Activated CD8-positive, alpha-beta memory T cell treated with anti-CD3 and anti-CD28 coated beads for 4 hours (primary cell): ENCODE measurements around the gene STK11.

Source experiments
- DNase-seq, 2 donors: peaks; one replicate each; pipeline ENCODE4 v3.0.0-alpha.2; 2020; ENCODE audit warnings: low read depth in 2 of 2

Gene STK11

DNA sequence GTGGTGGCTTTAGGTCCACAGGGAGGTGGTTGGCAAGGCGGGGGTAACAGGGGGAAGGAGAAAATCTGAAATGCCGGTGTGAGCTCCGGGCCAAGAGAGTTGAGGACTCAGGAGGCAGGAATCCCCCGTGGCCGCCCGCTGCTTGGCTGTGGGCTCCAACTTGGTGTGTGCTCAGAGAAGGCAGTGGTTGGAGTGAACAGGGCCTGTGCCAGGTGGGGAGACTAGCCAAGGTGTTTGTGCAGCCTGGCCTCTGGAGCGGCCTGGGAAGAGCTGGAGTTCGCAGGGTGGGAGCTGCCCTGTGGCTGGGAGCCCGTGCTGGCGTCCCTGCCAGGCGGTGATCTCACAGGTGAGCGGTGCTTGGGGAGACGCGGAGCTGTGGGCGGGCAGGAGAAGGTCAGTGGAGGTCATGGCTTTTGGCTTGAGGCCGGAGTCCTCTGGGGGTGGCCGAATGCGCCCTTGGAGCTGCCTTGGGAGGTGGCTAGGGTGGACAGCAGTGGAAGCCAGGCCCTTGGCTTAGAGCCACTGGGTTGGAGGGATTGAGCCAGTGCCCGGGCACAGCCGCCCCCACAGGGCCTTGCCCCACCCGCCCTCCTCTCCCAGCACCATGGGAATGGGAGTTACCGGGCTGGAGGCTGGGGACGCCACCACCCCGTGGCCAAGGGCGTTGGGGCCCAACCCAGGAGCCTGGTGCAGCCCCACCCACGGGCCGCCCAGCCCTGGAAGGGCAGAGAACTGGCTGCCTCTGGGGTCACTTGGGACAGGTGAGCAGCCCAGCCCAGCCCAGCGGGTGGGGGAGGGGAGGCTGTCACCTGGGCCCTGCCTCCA lies 56.4 kb downstream of the STK11 start:
- no peak for DNase-seq

DNA sequence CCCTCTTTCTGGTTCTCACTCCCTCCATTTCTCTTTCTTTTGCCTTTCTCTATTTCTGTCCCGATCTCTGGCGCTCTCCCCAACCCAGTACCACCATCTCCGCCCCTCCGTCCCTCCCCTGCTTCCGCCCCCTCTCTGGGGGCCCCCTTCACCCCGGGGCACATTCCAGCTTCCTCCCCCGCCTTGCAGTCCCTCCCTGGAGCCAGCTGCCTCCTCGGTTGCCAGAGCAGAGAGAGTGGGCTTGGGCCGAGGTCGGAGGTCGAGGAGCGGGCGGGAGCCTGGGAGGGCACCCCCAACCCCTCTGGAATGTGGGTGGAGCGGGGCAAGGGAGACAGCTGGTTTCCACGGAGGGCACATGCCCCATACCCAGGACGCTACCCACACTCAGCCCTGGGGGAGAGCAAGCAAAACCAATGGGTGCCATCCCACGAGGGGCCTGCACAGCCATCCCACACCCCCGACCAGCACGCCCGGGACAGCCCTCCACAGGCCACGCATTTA lies 57.1 kb downstream of the STK11 start:
- no peak for DNase-seq

DNA sequence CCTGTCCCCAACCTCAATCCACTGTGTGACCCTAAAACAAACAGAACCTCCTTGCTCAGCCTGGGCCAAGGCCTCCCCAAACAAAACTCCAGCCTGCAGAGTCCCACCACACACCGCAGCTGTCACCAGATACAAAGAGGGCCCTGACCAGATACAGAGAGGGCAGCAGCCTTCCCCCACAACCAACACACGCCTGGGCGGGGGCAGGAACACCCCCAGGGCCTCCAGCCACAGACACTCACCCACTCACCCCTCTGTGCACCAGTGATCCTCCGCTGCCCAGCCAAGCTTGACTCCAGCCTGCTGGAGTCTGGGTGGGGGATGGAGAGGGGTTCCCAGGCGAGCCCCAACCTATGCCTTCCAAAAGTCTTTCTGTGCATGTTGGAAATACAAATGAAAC lies 57.6 kb downstream of the STK11 start:
- no peak for DNase-seq

DNA sequence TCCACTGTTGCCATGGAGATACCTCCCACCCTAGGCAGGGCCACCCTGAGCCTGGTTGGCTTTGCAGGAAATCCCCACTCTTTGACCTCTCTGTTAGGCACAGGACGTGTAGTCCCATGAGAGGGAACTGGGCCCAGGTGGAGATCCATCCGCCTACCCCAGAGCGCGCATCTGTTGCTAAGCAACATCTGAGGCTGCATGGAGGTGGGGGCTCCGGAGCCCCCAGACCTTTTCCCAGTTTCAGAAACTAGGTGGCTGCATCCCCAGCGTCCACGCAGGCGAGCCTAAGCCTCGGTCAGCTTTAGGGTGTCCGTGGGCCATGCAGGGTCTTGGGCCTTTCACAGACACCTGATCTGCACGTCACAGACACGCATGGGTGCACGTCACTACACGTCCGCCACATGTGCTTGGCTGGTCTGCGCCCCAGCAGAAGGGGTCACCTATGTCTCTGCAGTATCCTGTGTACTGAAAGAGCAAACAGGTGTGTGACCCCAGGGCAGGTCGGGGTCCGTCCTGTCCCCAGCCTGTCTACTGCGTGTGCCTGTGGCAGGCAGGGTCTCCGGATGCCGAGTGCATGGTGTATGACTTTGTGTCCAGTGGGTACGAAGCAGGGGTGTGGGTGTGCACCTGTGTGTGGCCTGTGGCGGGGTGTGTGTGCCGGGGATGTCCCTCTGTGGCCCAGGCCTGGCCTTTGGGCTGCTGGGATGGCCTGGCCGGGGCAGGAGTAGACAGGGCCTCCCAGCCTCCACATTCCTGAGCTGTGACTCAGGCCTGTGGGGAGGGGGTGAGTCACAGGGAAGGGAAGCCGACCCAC lies 59.4 kb downstream of the STK11 start:
- no peak for DNase-seq

DNA sequence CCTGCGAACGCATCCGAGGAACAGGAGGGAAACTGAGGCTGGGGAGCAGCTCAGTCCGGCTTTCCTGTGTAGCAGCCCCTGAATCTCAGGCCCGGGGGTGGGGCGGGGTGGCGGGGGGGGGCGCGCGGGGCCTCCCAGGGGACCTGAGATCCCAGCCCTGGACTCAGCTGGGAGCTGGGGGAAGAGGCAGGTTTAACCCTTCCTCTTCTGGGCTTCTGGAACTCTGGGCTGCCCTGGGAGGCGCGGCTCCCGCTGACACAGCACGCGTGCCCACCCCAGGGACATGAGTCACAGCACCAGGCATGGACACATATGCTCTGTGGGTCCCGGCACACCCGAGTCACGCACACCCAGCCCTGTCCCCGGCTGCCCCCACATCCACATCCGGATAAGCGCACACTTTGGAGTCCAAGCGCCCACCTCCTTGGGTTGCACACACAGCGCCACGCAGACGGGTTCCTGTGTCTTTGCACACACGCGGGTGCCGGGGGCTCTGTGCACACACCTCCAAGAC lies 60.1 kb downstream of the STK11 start:
- DNase-seq, result no peak

DNA sequence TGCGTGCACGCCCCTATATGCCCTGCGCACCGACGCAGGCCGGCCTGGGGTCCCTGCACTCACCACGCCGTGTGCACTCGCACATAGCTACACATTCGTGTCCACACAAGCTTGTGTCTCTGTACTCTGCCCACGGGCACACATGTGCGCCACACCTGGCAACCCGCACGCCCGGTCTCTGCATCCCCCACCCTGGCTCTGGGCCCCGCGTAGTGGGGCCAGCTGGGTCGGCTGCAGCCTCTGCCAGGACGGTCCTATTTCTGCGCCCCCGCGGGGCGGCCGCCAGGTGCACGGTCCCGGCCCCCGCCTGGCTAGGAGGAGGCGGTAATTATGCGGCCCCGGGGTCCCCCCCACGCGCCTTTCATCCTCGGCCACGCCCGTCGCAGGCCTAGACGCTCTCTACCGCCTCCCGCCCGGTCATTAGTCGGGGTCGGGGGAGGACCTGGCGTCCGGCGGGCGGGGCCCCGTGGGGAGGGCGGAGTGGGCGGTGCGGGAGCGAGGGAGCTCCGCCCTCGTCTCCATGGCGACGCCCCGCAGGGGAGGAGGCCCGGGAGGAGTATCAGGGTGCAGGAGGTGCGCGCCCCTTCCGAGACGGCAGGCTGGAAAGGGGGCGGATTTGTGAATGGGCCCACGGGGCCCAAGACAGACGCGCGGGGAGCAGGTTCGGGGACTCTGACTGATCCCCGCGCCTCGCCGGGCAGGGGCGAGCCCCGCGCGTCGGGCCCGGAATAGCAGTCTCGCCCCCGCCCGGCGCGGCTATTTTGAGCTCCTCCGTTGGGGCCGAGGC lies 60.7 kb downstream of the STK11 start:
- peak in 1 of 2 donors; percentile 68 for DNase-seq

DNA sequence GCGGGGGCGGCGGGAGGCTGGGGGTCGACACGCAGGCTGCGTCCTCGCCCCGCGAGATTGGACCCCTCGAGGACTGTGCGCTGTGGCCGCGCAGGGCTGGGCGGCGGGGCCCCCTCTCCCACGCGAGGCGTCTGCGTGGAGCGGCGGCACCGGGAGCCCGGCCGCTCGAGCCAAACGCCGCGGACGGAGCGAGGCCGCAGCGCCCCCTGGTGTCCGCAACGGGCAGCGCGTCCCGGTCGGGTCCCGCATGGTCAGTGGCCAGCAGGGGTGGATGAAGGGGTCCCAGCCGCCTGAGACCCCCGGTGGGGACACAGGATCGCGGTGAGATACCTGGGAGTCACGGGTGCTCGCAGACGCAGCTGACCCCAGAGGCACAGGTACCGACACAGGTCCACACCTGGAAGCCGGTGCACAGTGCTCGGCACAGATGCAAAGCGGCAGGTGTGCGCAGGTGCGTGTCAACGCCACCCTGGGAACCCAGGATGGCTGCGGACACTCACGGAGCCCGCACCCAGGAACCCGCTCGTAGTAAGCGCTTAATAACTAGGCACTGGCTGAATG lies 61.4 kb downstream of the STK11 start:
- no peak for DNase-seq

DNA sequence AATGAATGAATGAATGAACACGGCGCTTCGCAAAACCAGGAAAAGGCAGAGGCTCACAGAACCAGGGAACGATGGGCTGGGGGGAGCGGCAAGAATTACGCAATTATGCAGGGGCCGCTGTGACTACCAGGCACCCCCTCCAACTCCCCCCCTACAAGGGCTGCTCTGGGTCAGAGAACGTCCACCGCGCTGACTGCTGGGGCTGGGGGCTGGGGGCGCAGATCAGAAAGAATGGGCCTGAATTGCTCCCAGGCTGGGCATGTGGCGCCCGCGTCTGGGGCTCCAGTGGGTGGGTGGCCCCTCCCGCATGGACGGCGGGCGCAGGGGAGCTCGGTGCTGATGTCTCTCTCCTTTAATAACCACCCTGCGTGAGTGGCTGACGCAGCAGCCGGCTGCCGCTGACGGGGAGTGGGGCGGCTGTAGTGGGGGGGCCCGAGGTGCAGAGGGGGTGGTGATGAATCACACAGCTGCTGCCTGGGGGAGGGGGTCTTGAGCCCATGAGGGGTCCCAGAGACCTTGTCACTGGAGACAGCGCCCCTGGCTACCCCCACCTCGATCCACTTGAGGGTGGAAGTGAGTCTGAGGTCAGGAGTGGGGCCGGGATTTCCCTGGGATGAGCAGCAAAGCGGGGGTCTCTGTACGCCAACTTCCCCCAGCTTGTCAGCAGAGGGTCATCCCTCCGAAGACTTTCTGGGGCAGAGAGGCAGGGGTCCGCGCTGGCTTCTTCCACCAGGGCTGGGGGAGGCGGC lies 62.1 kb downstream of the STK11 start:
- no peak for DNase-seq

DNA sequence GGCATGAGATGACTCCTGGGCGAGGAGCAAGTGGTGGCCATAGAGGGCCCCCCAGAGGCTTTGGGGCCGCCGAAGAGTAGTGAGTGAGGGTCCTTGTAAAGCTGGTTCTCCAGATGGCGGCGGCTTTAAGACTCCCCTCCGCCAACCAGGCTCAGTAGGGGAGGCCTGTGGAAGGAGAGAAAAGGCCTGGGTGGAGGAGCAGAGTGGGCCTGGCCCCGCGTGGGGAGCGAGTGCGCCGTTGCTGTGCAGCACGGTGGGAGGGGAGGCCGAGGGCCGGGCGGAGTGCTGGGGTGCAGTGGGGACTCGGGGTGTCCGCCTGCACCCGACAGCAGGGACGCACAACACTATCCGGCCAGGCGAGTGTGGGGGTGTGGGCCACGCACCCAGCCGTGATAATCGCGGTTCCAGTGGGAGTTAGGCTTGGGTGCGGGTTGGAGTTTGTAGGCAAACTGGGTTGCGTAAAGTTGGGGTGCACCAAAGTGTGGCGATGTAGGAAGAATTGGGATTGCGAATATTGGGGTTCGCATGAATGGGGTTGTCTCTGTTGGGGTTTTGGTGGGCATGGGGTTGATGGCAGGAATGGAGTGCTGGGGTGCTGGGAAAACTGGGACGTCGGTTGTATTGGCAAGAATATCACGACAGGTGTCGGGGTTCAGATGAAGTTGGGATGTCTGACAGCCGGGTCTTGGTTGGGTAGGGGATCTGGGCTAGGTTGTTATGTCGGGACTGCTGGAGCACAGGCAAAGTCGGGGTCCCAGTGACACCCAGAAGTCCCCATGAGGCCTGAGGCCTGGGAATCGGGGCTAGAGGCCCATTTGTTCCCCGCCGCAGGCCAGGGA lies 62.9 kb downstream of the STK11 start:
- no peak for DNase-seq

DNA sequence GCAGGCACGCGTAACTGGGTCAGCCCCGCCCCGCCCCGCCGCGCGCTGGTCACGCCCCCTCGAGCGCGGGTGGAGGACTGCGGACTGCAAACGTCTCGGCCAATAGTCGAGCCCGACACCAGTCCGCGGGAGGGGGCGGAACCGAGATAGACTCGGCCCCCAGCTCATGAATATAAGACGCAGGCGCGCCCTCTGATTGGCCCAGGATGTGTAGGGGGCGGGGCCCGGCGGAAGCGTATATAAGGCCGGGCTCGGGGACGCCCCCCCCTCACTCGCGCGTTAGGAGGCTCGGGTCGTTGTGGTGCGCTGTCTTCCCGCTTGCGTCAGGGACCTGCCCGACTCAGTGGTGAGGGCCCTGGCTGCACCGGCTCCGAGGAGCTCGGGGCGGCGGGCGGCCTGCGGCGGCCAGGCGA lies 63.5 kb downstream of the STK11 start, which contains the start of gene CIRBP:
TSS of gene CIRBP (plus strand) at position 268 of the 413 bp plus-strand sequence. CDS start 1,602 bp downstream, outside the sequence.
- peak; percentile 99 for DNase-seq

DNA sequence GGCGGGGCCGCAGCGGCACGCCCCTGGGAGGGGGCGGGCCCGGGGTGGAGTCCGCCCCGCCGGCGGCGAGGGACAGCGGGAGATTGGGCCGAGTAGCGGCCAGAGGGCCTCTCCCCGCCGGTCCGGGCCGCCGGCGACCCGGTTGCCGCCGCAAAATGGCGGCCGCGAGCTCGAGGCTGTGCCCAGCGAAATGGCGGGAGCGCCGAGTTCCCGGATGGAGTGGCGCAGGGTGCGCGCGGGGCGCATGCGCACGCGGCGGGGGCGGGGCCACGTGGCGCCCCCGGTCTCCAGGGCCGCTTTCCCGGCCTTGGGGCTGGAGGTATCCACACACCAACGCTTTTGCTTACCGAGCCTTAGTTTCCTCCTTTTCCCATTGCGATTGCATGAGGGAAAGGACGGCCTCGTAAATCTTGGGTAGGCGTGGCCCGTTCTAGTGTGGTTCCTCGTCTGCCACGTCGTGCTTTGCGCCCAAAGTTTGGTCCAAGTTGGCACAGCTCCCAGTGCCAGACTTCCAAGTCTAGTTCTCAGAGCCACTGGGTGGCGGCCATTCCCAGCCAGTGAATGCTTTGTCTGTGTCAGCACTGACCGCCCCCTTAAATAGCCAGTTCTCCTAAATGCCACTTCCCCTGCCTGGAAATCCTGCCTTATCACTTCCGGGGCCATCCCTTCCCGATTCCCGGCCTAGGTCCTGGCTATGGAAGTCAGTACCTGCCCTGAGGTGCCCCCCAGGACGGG lies 64.1 kb downstream of the STK11 start:
- peak; percentile 66 to 71 for DNase-seq

DNA sequence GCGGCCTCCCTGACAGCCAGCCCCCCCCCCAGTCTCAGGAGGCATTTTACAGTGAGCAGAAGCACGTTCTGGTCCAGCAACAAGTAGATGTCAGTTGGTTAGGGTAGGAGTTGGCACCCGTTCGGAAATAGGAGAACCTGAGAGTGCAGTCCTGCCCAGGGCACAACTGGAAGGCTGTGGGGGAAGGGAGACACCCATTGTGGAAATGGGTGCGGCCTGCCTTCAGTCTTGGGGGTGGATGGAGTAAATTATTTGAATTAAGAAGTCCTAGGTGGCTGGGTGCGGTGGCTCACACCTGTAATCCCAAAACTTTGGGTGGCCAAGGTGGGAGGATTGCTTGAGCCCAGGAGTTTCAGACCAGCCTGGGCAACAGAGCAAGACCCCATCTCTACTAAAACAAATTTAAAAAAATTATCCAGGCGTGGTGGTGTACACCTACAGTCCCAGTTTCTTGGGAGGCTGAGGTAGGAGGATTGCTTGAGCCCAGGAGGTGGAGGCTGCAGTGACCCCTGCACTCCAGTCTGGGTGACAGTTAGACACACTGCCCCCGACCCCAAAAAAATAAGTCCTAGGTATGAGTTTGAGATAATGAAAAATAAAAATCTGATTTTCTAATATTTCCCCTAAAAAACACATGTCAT lies 64.8 kb downstream of the STK11 start:
- no peak for DNase-seq

DNA sequence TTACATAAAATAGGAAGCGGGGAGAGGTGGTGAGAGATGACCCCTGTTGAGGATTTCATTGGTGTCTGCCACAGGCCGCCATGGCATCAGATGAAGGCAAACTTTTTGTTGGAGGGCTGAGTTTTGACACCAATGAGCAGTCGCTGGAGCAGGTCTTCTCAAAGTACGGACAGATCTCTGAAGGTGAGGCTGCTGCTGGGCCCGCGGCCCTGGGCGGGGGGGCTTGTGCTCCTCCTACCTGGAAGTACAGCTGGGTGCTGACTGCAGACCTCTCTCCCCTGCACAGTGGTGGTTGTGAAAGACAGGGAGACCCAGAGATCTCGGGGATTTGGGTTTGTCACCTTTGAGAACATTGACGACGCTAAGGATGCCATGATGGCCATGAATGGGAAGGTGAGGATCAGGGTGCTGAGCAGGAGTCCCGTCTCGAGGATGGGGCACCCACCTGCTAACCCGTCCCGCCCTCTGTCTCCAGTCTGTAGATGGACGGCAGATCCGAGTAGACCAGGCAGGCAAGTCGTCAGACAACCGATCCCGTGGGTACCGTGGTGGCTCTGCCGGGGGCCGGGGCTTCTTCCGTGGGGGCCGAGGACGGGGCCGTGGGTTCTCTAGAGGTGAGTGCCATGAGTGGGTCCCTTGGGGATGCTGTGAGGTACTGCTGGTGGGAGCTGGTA lies 65.4 kb downstream of the STK11 start:
- DNase-seq, result no peak

DNA sequence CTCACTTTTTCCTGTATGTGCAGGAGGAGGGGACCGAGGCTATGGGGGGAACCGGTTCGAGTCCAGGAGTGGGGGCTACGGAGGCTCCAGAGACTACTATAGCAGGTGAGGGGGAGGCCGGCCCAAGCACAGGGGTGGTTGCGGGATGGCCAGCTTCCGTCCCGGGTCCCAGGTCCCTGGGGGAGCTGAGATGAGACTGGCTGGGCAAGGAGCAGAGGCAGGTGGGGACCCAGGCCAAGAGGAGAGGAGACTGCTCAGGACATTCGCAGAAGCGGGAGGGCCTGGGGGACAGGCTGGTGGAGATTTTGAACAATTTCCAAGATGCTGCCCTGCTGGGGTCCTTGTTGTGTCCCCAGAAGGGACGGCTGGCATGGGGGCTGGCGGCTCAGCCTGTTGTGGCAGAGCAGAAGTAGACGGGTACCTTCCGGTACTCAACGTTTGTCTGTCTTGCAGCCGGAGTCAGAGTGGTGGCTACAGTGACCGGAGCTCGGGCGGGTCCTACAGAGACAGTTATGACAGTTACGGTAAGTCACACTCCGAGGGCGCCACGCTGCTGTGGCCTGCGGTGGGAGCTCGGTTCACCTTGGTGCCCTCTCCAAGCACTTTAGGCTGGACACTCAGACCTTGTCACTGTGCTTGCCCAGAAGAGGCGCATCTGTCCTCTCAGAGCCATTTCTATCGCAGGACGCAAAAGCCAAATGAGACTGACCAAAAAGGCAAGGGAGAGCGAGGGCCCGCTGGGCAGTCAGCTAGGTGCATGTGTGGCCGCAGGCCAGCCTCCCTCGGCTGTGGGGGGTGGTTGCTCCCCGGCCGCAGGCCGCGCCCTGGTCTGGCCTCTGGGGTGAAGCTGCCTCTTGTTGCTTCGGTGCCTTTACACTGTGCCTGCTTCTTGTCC lies 66.2 kb downstream of the STK11 start:
- DNase-seq, result no peak

DNA sequence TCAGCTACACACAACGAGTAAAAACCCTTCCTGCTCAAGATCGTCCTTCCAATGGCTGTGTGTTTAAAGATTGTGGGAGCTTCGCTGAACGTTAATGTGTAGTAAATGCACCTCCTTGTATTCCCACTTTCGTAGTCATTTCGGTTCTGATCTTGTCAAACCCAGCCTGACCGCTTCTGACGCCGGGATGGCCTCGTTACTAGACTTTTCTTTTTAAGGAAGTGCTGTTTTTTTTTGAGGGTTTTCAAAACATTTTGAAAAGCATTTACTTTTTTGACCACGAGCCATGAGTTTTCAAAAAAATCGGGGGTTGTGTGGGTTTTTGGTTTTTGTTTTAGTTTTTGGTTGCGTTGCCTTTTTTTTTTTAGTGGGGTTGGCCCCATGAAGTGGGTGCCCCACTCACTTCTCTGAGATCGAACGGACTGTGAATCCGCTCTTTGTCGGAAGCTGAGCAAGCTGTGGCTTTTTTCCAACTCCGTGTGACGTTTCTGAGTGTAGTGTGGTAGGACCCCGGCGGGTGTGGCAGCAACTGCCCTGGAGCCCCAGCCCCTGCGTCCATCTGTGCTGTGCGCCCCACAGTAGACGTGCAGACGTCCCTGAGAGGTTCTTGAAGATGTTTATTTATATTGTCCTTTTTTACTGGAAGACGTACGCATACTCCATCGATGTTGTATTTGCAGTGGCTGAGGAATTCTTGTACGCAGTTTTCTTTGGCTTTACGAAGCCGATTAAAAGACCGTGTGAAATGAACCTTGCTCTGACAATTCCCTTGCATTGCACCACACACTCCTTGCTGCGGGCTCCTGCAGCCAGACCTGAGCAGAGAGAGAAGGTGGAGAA lies 67.1 kb downstream of the STK11 start:
- no peak for DNase-seq
